GM21381 (cell line): Measurements from ENCODE around the gene TP63.

Experiments used
- ATAC-seq: cut with Tn5 transposase; IDR thresholded peaks from one replicate; pipeline ENCODE4 v1.9.1; 2021; ENCODE audit warnings: mild to moderate bottlenecking, moderate library complexity; ENCODE audit not compliant: unreplicated experiment

TP63 gene

GRCh38 chr3:189902230-189903186, 271.3 kb downstream of the TP63 start:
- no peak for ATAC-seq

- ATAC-seq = no peak
Observed at GRCh38 chr3:189903562-189904250, 272.5 kb downstream of the TP63 start.

- ATAC-seq = no peak
Observed at GRCh38 chr3:189907803-189908202, 276.6 kb downstream of the TP63 start.

- ATAC-seq = no peak
Observed at GRCh38 chr3:189908646-189909045, 277.5 kb downstream of the TP63 start.

GRCh38 chr3:189909139-189909538, 277.9 kb downstream of the TP63 start:
- ATAC-seq = no peak

GRCh38 chr3:189909573-189909972, 278.4 kb downstream of the TP63 start:
- ATAC-seq = no peak

GRCh38 chr3:189911001-189911400, 279.8 kb downstream of the TP63 start:
- ATAC-seq = no peak

- no peak for ATAC-seq
Observed at GRCh38 chr3:189914799-189915198, 283.6 kb downstream of the TP63 start.

GRCh38 chr3:189921770-189922169, 290.6 kb downstream of the TP63 start:
- ATAC-seq = no peak

- no peak for ATAC-seq
Observed at GRCh38 chr3:189927975-189928895, 297.0 kb downstream of the TP63 start.

GRCh38 chr3:189936201-189936945, 305.2 kb downstream of the TP63 start:
- no peak for ATAC-seq

GRCh38 chr3:189937302-189938127, 306.3 kb downstream of the TP63 start:
- no peak for ATAC-seq

GRCh38 chr3:189941125-189941524, 309.9 kb downstream of the TP63 start:
- ATAC-seq = no peak

- ATAC-seq = no peak
Observed at GRCh38 chr3:189941679-189942078, 310.5 kb downstream of the TP63 start.

- no peak for ATAC-seq
Observed at GRCh38 chr3:189942948-189943347, 311.8 kb downstream of the TP63 start.

GRCh38 chr3:189944285-189945145, 313.3 kb downstream of the TP63 start:
- no peak for ATAC-seq

GRCh38 chr3:189945935-189946709, 314.9 kb downstream of the TP63 start:
- ATAC-seq = no peak
